ENCODE measurements around the gene SNX13. TPM values are rescaled to one million over a fixed set of nuclear protein-coding genes. Genes with fewer than 3 reads are reported as not detected.

Gene SNX13
- total and polyA plus RNA-seq, 2 experiments from 2014 or later, result 7.5 to 42.7 TPM

DNA sequence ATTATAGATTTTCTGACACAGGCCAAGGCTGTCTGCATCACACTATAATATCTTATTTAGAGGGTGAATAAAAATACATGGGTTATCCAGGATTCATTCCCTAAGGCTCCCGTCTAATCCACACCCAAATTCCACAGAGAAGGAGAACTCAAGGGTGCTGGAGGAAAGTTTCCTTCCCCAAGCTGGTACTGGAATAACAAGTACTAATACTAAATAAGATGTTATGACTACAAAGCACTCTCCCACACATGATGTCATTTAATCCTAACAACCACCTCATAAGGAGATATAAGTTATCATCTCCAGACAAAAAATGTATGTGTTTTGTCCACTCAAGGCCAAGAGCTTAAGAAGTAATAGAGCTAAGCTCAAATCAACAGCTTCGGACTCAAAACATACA is 53.0 kb downstream of the SNX13 start:
- no peak for ATAC-seq
- H3K9me2 ChIP-seq (ENCODE audit: insufficient read depth), result no peaks in the 10 kb centered on the region
- no peak overlapping the region for H3K27ac ChIP-seq (ENCODE audit: low read depth)
- no peaks in the 10 kb centered on the region for H3K36me3 ChIP-seq (ENCODE audit: insufficient read depth)
- no peak for TF ChIP-seq ZNF114 (CRISPR knock-in tag; IDR thresholded peaks at IDR 0.05)
- no peak for TF ChIP-seq JUNB (IDR thresholded peaks at IDR 0.05; ENCODE audit: unreplicated experiment)
- no peak for TF ChIP-seq POLR2AphosphoS5 (IDR thresholded peaks at IDR 0.05; ENCODE audit: low read depth)
- no peak for TF ChIP-seq EZH2 (IDR thresholded peaks at IDR 0.05; ENCODE audit: low read depth, unreplicated experiment)
- TF ChIP-seq, protein P1, sequence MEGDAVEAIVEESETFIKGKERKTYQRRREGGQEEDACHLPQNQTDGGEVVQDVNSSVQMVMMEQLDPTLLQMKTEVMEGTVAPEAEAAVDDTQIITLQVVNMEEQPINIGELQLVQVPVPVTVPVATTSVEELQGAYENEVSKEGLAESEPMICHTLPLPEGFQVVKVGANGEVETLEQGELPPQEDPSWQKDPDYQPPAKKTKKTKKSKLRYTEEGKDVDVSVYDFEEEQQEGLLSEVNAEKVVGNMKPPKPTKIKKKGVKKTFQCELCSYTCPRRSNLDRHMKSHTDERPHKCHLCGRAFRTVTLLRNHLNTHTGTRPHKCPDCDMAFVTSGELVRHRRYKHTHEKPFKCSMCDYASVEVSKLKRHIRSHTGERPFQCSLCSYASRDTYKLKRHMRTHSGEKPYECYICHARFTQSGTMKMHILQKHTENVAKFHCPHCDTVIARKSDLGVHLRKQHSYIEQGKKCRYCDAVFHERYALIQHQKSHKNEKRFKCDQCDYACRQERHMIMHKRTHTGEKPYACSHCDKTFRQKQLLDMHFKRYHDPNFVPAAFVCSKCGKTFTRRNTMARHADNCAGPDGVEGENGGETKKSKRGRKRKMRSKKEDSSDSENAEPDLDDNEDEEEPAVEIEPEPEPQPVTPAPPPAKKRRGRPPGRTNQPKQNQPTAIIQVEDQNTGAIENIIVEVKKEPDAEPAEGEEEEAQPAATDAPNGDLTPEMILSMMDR (conservative IDR thresholded peaks at IDR 0.05; ENCODE audit: low read depth in 2 of 2), result no peak
- no peak for TF ChIP-seq STAT1 (IDR thresholded peaks at IDR 0.05; ENCODE audit: unreplicated experiment)
- TF ChIP-seq NANOG (IDR thresholded peaks at IDR 0.05; ENCODE audit: borderline replicate concordance), result no peak
- no peak for TF ChIP-seq EZH2phosphoT487 (IDR thresholded peaks at IDR 0.05; ENCODE audit: unreplicated experiment)
- no peak for TF ChIP-seq CREB1 (CRISPR knock-in tag; IDR thresholded peaks at IDR 0.05; ENCODE audit: low read depth)
- TF ChIP-seq, protein P2, sequence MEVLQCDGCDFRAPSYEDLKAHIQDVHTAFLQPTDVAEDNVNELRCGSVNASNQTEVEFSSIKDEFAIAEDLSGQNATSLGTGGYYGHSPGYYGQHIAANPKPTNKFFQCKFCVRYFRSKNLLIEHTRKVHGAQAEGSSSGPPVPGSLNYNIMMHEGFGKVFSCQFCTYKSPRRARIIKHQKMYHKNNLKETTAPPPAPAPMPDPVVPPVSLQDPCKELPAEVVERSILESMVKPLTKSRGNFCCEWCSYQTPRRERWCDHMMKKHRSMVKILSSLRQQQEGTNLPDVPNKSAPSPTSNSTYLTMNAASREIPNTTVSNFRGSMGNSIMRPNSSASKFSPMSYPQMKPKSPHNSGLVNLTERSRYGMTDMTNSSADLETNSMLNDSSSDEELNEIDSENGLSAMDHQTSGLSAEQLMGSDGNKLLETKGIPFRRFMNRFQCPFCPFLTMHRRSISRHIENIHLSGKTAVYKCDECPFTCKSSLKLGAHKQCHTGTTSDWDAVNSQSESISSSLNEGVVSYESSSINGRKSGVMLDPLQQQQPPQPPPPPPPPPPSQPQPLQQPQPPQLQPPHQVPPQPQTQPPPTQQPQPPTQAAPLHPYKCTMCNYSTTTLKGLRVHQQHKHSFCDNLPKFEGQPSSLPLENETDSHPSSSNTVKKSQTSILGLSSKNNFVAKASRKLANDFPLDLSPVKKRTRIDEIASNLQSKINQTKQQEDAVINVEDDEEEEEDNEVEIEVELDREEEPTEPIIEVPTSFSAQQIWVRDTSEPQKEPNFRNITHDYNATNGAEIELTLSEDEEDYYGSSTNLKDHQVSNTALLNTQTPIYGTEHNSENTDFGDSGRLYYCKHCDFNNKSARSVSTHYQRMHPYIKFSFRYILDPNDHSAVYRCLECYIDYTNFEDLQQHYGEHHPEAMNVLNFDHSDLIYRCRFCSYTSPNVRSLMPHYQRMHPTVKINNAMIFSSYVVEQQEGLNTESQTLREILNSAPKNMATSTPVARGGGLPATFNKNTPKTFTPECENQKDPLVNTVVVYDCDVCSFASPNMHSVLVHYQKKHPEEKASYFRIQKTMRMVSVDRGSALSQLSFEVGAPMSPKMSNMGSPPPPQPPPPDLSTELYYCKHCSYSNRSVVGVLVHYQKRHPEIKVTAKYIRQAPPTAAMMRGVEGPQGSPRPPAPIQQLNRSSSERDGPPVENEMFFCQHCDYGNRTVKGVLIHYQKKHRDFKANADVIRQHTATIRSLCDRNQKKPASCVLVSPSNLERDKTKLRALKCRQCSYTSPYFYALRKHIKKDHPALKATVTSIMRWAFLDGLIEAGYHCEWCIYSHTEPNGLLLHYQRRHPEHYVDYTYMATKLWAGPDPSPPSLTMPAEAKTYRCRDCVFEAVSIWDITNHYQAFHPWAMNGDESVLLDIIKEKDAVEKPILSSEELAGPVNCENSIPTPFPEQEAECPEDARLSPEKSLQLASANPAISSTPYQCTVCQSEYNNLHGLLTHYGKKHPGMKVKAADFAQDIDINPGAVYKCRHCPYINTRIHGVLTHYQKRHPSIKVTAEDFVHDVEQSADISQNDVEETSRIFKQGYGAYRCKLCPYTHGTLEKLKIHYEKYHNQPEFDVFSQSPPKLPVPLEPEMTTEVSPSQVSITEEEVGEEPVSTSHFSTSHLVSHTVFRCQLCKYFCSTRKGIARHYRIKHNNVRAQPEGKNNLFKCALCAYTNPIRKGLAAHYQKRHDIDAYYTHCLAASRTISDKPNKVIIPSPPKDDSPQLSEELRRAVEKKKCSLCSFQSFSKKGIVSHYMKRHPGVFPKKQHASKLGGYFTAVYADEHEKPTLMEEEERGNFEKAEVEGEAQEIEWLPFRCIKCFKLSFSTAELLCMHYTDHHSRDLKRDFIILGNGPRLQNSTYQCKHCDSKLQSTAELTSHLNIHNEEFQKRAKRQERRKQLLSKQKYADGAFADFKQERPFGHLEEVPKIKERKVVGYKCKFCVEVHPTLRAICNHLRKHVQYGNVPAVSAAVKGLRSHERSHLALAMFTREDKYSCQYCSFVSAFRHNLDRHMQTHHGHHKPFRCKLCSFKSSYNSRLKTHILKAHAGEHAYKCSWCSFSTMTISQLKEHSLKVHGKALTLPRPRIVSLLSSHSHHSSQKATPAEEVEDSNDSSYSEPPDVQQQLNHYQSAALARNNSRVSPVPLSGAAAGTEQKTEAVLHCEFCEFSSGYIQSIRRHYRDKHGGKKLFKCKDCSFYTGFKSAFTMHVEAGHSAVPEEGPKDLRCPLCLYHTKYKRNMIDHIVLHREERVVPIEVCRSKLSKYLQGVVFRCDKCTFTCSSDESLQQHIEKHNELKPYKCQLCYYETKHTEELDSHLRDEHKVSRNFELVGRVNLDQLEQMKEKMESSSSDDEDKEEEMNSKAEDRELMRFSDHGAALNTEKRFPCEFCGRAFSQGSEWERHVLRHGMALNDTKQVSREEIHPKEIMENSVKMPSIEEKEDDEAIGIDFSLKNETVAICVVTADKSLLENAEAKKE (CRISPR knock-in tag; IDR thresholded peaks at IDR 0.05), result no peak
- TF ChIP-seq, protein P3, sequence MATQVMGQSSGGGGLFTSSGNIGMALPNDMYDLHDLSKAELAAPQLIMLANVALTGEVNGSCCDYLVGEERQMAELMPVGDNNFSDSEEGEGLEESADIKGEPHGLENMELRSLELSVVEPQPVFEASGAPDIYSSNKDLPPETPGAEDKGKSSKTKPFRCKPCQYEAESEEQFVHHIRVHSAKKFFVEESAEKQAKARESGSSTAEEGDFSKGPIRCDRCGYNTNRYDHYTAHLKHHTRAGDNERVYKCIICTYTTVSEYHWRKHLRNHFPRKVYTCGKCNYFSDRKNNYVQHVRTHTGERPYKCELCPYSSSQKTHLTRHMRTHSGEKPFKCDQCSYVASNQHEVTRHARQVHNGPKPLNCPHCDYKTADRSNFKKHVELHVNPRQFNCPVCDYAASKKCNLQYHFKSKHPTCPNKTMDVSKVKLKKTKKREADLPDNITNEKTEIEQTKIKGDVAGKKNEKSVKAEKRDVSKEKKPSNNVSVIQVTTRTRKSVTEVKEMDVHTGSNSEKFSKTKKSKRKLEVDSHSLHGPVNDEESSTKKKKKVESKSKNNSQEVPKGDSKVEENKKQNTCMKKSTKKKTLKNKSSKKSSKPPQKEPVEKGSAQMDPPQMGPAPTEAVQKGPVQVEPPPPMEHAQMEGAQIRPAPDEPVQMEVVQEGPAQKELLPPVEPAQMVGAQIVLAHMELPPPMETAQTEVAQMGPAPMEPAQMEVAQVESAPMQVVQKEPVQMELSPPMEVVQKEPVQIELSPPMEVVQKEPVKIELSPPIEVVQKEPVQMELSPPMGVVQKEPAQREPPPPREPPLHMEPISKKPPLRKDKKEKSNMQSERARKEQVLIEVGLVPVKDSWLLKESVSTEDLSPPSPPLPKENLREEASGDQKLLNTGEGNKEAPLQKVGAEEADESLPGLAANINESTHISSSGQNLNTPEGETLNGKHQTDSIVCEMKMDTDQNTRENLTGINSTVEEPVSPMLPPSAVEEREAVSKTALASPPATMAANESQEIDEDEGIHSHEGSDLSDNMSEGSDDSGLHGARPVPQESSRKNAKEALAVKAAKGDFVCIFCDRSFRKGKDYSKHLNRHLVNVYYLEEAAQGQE (IDR thresholded peaks at IDR 0.05; ENCODE audit: unreplicated experiment), result no peak
- TF ChIP-seq ZNF331 (CRISPR knock-in tag; IDR thresholded peaks at IDR 0.05; ENCODE audit: low read depth), result no peak
- TF ChIP-seq, protein P4, sequence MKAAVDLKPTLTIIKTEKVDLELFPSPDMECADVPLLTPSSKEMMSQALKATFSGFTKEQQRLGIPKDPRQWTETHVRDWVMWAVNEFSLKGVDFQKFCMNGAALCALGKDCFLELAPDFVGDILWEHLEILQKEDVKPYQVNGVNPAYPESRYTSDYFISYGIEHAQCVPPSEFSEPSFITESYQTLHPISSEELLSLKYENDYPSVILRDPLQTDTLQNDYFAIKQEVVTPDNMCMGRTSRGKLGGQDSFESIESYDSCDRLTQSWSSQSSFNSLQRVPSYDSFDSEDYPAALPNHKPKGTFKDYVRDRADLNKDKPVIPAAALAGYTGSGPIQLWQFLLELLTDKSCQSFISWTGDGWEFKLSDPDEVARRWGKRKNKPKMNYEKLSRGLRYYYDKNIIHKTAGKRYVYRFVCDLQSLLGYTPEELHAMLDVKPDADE (IDR thresholded peaks at IDR 0.05), result no peak
- peaks cover 9% of the 10 kb centered on the region for H3K4me1 ChIP-seq (ENCODE audit: insufficient read depth)
- no peaks in the 10 kb centered on the region for H3K27me3 ChIP-seq (ENCODE audit: insufficient read depth)
- no peaks in the 10 kb centered on the region for H3K9me3 Mint-ChIP-seq
- no peaks in the 10 kb centered on the region for H3K27me3 Mint-ChIP-seq (ENCODE audit: insufficient read depth, low read depth, poor library complexity)
- H2AFZ ChIP-seq, result no peak overlapping the region
- no peaks in the 10 kb centered on the region for H3K79me2 ChIP-seq (replicated peaks; ENCODE audit: insufficient read depth)
- H3K4me2 ChIP-seq, result no peak overlapping the region
- H3K4me3 Mint-ChIP-seq, result no peak overlapping the region
- H3K4me1 Mint-ChIP-seq, result peaks cover 12% of the 10 kb centered on the region; the same call in 2 of the 3 replicates
- no peak overlapping the region for H3K27ac Mint-ChIP-seq
- peaks cover 9% of the 10 kb centered on the region; the same call in 2 of the 3 replicates for H3K36me3 Mint-ChIP-seq (ENCODE audit: low read depth)
- no peak for DNase-seq (ENCODE audit: low spot score)
- H4K20me1 ChIP-seq (replicated peaks; ENCODE audit: insufficient read depth), result no peaks in the 10 kb centered on the region
- H3K4me3 ChIP-seq, result no peak overlapping the region
- H3F3A ChIP-seq (replicated peaks; ENCODE audit: low read depth), result no peaks in the 10 kb centered on the region

Data from GM23338 (cell line).